DOHH2 (cell line): ENCODE results near the gene KCNMB3.

Experiments
- H3F3A ChIP-seq: fragments of 200-600 bp; sonication (generic), shearing (Covaris generic); 2 replicates; pipeline ENCODE4 v1.6.0; 2016; ENCODE audit warnings: antibody characterized with exemption, mild to moderate bottlenecking; ENCODE audit not compliant: control insufficient read depth, insufficient read depth
- H3K27ac ChIP-seq: fragments of 200-600 bp; sonication (generic); 2 replicates; pipeline ENCODE4 v1.5.1; 2014; ENCODE audit warnings: low read depth, mild to moderate bottlenecking, low read length, moderate library complexity
- H3K27me3 ChIP-seq: fragments of 200-600 bp; sonication (generic); 2 replicates; pipeline ENCODE4 v1.6.1; 2014; ENCODE audit warnings: mild to moderate bottlenecking, low read length, mixed read lengths; ENCODE audit not compliant: control insufficient read depth
- H3K36me3 ChIP-seq: fragments of 200-600 bp; sonication (generic); 2 replicates; pipeline ENCODE4 v1.6.1; 2014; ENCODE audit warnings: mild to moderate bottlenecking, low read length, moderate library complexity, mixed read lengths; ENCODE audit not compliant: control insufficient read depth
- H3K4me1 ChIP-seq: fragments of 200-600 bp; sonication (generic); 2 replicates; pipeline ENCODE4 v1.6.1; 2014; ENCODE audit warnings: mild to moderate bottlenecking, low read length, mixed read lengths; ENCODE audit not compliant: control insufficient read depth
- H3K4me2 ChIP-seq: fragments of 200-600 bp; sonication (generic); 2 replicates; pipeline ENCODE4 v1.6.0; 2014; ENCODE audit warnings: mild to moderate bottlenecking, low read length, moderate library complexity
- H3K4me3 ChIP-seq: fragments of 200-600 bp; sonication (generic); 2 replicates; pipeline ENCODE4 v1.5.1; 2014; ENCODE audit warnings: mild to moderate bottlenecking, low read length, mixed read lengths
- H3K79me2 ChIP-seq: fragments of 200-600 bp; sonication (generic); 2 replicates; pipeline ENCODE4 v1.6.1; 2014; ENCODE audit warnings: mild to moderate bottlenecking, low read length, mixed read lengths; ENCODE audit not compliant: control insufficient read depth
- H3K9me2 ChIP-seq: fragments of 200-600 bp; sonication (generic); replicated peaks from 2 replicates; pipeline ENCODE4 v1.6.1; 2014; ENCODE audit warnings: mild to moderate bottlenecking, low read length, mixed read lengths; ENCODE audit not compliant: control insufficient read depth
- H3K9me3 ChIP-seq: fragments of 200-600 bp; sonication (generic); 2 replicates; pipeline ENCODE4 v1.6.1; 2014; ENCODE audit warnings: antibody characterized with exemption, low read length, mixed read lengths; ENCODE audit not compliant: control insufficient read depth, insufficient read depth
- H4K20me1 ChIP-seq: fragments of 200-600 bp; sonication (generic); 2 replicates; pipeline ENCODE4 v1.6.0; 2014; ENCODE audit warnings: low read depth, mild to moderate bottlenecking, antibody characterized with exemption, low read length, moderate library complexity; ENCODE audit not compliant: control insufficient read depth, insufficient read depth
- EZH2phosphoT487 ChIP-seq: fragments of 200-600 bp; sonication (generic); IDR thresholded peaks from 2 replicates; pipeline ENCODE4 v1.6.1; 2017; ENCODE audit warnings: borderline replicate concordance, mild to moderate bottlenecking, antibody characterized with exemption, low read length, moderate library complexity, mixed read lengths
- TF ChIP-seq, protein P1 (sequence below): fragments of 200-600 bp; sonication (generic); IDR thresholded peaks from one replicate; pipeline ENCODE4 v1.5.1; 2014; ENCODE audit warnings: antibody characterized with exemption, mild to moderate bottlenecking, low read depth, low read length; ENCODE audit not compliant: poor library complexity, severe bottlenecking

KCNMB3 gene

DNA sequence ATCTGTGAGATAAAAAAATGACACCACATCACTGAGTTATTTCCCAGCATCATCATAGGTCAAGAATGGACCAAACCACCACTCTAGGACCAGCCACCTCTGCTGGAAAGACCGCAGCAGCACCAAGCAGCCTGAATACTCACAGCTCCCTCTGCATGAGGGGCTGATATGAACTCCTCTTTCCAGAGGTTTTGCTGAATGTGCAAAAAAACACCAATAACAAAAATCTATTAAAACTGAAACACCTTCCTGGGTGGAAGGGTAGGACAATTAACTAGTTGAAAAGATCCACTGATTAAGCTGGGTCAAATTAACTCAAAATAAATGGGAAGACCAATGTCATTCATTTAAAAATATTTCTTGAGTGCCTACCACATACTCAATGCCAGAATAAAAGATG lies 28.9 kb upstream of the KCNMB3 start:
- Histone ChIP-seq H3F3A (no peaks in the 10 kb centered on the region), H3K4me2 (no peak overlapping the region), H3K4me3 (no peak overlapping the region), H3K4me1 (no peaks in the 10 kb centered on the region), H3K36me3 (no peaks in the 10 kb centered on the region), H3K27ac (no peak overlapping the region), H3K9me3 (no peaks in the 10 kb centered on the region), H3K79me2 (no peaks in the 10 kb centered on the region), H3K27me3 (peaks cover 12% of the 10 kb centered on the region; the same call in 1 of the 2 replicates), H3K9me2 (no peaks in the 10 kb centered on the region; the same call in 1 of the 2 replicates), H4K20me1 (no peaks in the 10 kb centered on the region)
- no peak for TF ChIP-seq EZH2phosphoT487
- TF ChIP-seq, protein P1, sequence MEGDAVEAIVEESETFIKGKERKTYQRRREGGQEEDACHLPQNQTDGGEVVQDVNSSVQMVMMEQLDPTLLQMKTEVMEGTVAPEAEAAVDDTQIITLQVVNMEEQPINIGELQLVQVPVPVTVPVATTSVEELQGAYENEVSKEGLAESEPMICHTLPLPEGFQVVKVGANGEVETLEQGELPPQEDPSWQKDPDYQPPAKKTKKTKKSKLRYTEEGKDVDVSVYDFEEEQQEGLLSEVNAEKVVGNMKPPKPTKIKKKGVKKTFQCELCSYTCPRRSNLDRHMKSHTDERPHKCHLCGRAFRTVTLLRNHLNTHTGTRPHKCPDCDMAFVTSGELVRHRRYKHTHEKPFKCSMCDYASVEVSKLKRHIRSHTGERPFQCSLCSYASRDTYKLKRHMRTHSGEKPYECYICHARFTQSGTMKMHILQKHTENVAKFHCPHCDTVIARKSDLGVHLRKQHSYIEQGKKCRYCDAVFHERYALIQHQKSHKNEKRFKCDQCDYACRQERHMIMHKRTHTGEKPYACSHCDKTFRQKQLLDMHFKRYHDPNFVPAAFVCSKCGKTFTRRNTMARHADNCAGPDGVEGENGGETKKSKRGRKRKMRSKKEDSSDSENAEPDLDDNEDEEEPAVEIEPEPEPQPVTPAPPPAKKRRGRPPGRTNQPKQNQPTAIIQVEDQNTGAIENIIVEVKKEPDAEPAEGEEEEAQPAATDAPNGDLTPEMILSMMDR: no peak

DNA sequence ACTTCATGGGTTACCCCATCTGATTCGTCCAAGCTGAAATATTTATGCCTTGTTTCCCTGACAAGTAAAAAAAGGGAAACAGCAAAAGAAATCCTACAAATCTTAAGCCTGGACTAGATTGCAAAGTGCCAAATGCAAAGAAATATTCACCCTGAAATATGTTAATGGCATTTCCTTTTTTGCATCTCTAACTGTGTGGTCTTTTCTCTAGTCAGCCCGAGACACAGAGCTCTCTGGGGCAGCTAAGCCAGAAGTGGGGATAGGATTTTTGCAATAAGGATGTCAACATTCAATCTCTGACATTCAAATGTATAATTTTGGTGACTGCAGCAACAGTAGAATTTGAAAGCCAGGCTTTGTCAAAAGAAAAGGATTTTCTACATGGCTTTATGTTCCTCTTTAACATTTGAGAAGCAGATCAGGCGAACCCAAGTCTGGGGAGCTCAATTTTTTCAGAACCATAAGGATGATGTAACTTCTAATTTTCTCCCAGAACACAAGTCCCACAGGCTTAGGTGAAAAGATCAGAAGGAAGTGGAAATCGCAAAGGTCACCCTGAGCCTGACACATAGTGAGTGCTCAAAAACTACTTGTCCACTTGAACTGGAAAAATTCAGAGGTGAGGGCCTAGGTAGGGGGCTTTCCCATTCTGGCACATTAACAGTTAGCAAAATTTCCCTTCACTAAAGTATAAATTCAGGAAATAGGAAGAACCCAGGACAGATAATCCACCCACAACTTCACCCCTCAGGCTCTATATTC lies 28.2 kb upstream of the KCNMB3 start:
- TF ChIP-seq, protein P1: no peak
- TF ChIP-seq EZH2phosphoT487: no peak
- no peak overlapping the region for H3K4me3 ChIP-seq
- no peaks in the 10 kb centered on the region; the same call in 1 of the 2 replicates for H3K9me2 ChIP-seq

DNA sequence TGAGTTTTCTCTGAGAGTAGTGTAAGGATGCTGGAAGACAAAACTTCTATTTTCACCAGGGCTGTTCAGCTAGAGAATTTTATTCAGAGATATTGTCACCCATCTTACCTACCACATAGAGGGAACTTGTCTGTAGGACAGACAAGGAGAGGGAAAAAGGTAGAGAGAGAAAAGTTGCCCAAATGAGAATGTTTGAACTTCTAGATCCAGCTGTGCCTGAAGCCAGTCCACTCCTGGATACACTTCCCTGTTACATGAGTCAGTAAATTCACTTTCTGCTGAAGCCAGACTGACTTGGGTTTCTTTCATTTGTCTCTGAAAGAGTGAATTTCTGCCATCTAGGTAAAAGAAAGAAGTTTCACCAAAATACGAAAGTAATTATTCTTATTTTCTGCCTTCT lies 27.2 kb upstream of the KCNMB3 start:
- no peaks in the 10 kb centered on the region for H3K36me3 ChIP-seq

More for the DNA sequence above, 28.2 kb upstream of the KCNMB3 start:
- Histone ChIP-seq H3K27me3 (peaks cover 12% of the 10 kb centered on the region; the same call in 1 of the 2 replicates), H3K4me2 (no peak overlapping the region), H3K79me2 (no peaks in the 10 kb centered on the region), H4K20me1 (no peaks in the 10 kb centered on the region), H3K36me3 (no peaks in the 10 kb centered on the region), H3K9me3 (no peaks in the 10 kb centered on the region), H3F3A (no peaks in the 10 kb centered on the region), H3K27ac (no peak overlapping the region), H3K4me1 (no peaks in the 10 kb centered on the region)

More for the DNA sequence above, 27.2 kb upstream of the KCNMB3 start:
- H4K20me1 ChIP-seq: no peaks in the 10 kb centered on the region
- no peak overlapping the region for H3K4me2 ChIP-seq
- H3K79me2 ChIP-seq: no peaks in the 10 kb centered on the region
- H3K9me2 ChIP-seq: no peaks in the 10 kb centered on the region; the same call in 1 of the 2 replicates
- H3K4me1 ChIP-seq: no peaks in the 10 kb centered on the region
- H3K27me3 ChIP-seq: peaks cover 7% of the 10 kb centered on the region; the same call in 1 of the 2 replicates
- H3K27ac ChIP-seq: no peak overlapping the region
- H3F3A ChIP-seq: no peaks in the 10 kb centered on the region
- H3K9me3 ChIP-seq: no peaks in the 10 kb centered on the region
- no peak overlapping the region for H3K4me3 ChIP-seq
- TF ChIP-seq, protein P1: no peak
- TF ChIP-seq EZH2phosphoT487: no peak
